ENCODE measurements around the gene DZIP3.

- no peak for TF ChIP-seq POLR2A (IDR thresholded peaks at IDR 0.05; ENCODE audit: low read depth)
- no peak for TF ChIP-seq CTCF (IDR thresholded peaks at IDR 0.05)
- no peak for TF ChIP-seq POLR2AphosphoS5 (IDR thresholded peaks at IDR 0.05)
Observed at GRCh38 chr3:108698461-108698860, 108.9 kb downstream of the DZIP3 start.
